Activated T-helper 2 cell treated with anti-CD3 and anti-CD28 coated beads, Interferon-gamma antibody, Interleukin-2, Interleukin-4, amounts not matched to agents 10 μg/mL and 5 μg/mL and 100 μg/mL, durations not matched to agents 14 hours and 24 hours and 36 hours (primary cell): Measurements from ENCODE around the gene SMURF1. TPM values are rescaled to one million over a fixed set of nuclear protein-coding genes. Genes with fewer than 3 reads are reported as not detected.

ENCODE experiments used
- DNase-seq: peaks from one replicate; pipeline ENCODE4 v3.0.0; 2021; ENCODE audit warnings: low spot score
- H3K27ac Mint-ChIP-seq: one replicate; pipeline ENCODE4 v1.8.0; 2021; ENCODE audit warnings: mixed read lengths
- H3K27me3 Mint-ChIP-seq: one replicate; pipeline ENCODE4 v1.8.0; 2021; ENCODE audit warnings: low read depth, mixed read lengths
- H3K36me3 Mint-ChIP-seq: one replicate; pipeline ENCODE4 v1.8.0; 2021; ENCODE audit warnings: low read depth, mixed read lengths
- H3K4me1 Mint-ChIP-seq: one replicate; pipeline ENCODE4 v1.8.0; 2021; ENCODE audit warnings: low read depth, mixed read lengths
- H3K4me3 Mint-ChIP-seq: one replicate; pipeline ENCODE4 v1.8.0; 2021; ENCODE audit warnings: low read depth, mild to moderate bottlenecking, moderate library complexity, mixed read lengths
- H3K9me3 Mint-ChIP-seq: one replicate; pipeline ENCODE4 v1.8.0; 2021; ENCODE audit warnings: mixed read lengths
- intact Hi-C: fragments of 100-400 bp; cut with micrococcal nuclease; formaldehyde crosslinking; loops from one replicate; pipeline ENCODE4 v1.15.1; 2023
- total RNA-seq: library from RNA; stranded (reverse); gene quantifications from 2 replicates; pipeline ENCODE4 v1.2.3, GENCODE V29; 2022

Gene SMURF1
- total RNA-seq: 12.4 and 13.5 TPM in 2 replicates

DNA sequence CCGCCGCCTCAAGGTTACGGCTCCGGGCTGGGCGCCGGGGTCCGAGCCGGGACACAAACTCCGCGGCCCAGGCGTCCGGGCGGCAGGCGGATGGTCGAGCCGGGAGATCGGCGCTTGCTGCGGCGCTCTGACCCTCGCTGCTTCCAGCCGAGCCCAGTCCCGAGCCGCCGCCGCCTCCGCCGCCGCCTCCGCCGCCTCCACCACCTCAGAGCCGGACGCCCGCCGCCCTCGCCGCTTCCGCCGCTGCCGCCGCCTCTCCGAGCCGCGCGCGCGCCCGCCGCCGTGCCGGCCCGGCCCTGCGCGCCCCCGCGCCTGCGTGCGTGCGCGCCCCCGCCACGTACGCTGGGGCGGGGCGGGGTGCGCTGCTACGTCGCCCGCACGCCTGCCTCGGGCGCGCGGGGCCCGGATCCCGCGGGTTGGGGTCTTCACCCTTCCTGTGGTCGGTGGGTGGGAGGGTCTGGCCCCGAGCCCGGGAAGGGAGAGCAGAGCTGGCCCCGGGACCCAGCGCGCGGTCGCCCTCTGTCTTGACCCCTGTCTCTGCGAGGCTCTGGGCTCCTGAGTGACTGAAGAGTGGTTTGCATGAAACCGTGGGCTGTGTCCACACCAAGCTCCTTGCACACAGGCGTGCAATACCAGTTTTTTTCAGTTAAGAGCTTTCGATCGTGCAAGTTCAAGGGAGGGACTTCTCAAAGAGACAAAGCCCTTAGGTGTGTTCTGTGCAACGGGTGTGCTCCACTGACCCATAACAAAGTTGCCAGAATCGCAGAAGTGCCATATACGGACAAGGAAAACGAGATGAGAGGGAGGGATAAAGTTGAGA lies at the start of gene SMURF1:
TSS of gene SMURF1 (minus strand) at position 256 of the 820 bp plus-strand sequence. CDS start 328 bp downstream, outside the sequence.
- intact Hi-C loops: loop anchor here (2.0 to 5.0 kb wide), 2 partner anchors 41 to 183 kb away; partner anchors contain the start of gene ARPC1A
- no peaks in the 10 kb centered on the region for H3K27me3 Mint-ChIP-seq

DNA sequence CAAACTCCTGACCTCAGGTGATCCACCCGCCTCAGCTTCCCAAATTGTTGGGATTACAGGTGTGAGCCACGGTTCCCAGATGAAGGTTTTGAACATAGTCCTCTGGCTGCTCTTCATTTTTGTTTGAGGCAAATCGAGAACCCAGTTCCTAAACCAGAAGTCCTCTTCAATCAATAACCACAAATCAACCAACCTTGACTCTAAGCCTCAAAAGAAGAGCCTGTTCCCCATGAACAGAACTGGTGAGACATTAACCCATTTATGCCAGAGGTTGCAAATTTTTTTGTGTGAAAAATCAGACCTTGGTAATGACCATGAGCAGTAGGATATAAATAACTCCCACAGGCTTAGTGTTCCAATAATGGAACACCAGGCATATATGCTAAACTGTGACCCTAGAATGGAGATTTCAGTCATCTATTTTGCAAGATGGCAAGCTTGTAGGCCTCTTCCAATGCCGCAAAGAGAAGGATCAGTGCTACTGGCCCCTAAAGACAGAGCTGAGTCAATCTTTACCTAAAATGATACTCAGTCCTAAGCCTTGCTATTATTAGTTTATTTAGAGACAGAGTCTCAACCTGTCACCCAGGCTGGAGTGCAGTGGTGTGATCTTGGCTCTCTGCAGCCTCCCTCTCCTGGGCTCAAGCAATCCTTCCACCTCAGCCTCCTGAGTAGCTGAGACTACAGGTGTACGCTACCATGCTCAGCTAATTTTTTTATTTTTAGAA lies 48.1 kb upstream of the SMURF1 start:
- no peak overlapping the region for H3K27ac Mint-ChIP-seq
- no peak for DNase-seq
- no peaks in the 10 kb centered on the region for H3K36me3 Mint-ChIP-seq
- peaks cover 3% of the 10 kb centered on the region for H3K27me3 Mint-ChIP-seq
- peaks cover 5% of the 10 kb centered on the region for H3K9me3 Mint-ChIP-seq
- no peak overlapping the region for H3K4me3 Mint-ChIP-seq
- no peaks in the 10 kb centered on the region for H3K4me1 Mint-ChIP-seq
- intact Hi-C loops: no loop called here

More for the DNA sequence above, at the start of gene SMURF1:
- H3K4me1 Mint-ChIP-seq: peaks cover 28% of the 10 kb centered on the region
- H3K27ac Mint-ChIP-seq: peak within 1 kb of the TSS; percentile 83
- peak; percentile 72 for DNase-seq
- peak within 1 kb of the TSS; percentile 83 for H3K4me3 Mint-ChIP-seq
- H3K9me3 Mint-ChIP-seq: no peaks in the 10 kb centered on the region
- peaks cover 5% of the 10 kb centered on the region for H3K36me3 Mint-ChIP-seq

- H3K4me3 Mint-ChIP-seq: no peak overlapping the region
- H3K36me3 Mint-ChIP-seq: no peaks in the 10 kb centered on the region
- H3K4me1 Mint-ChIP-seq: no peaks in the 10 kb centered on the region
- peaks cover 3% of the 10 kb centered on the region for H3K27me3 Mint-ChIP-seq
- H3K27ac Mint-ChIP-seq: no peak overlapping the region
- H3K9me3 Mint-ChIP-seq: no peaks in the 10 kb centered on the region
- no peak for DNase-seq
- intact Hi-C loops: no loop called here
Observed at GRCh38 chr7:99190359-99191009, 46.6 kb upstream of the SMURF1 start.

- intact Hi-C loops: no loop called here
- H3K9me3 Mint-ChIP-seq: no peaks in the 10 kb centered on the region
- H3K27ac Mint-ChIP-seq: no peak overlapping the region
- peaks cover 3% of the 10 kb centered on the region for H3K27me3 Mint-ChIP-seq
- H3K4me3 Mint-ChIP-seq: no peak overlapping the region
- no peak for DNase-seq
- H3K36me3 Mint-ChIP-seq: no peaks in the 10 kb centered on the region
- H3K4me1 Mint-ChIP-seq: no peaks in the 10 kb centered on the region
Observed at GRCh38 chr7:99189222-99189621, 45.3 kb upstream of the SMURF1 start.

DNA sequence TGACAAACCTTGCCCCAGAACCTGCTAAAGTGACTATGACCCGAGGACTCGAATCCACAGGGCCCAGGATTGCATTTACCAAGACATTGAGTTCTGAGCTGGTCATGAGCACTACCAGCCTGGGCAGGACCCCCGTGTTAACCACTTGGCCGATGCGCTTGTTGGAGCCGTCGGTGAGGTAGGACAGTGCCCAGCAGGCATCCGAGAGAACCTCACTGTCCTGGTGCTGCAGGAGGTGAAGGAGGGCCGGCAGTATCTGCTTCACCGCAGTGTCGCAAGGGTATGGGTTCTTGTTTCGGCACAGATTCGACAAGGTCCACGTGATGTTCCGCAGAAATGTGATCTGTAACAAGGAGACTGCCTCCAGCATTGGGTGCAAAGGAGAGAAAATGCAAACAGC lies 44.3 kb upstream of the SMURF1 start:
- no peaks in the 10 kb centered on the region for H3K9me3 Mint-ChIP-seq
- intact Hi-C loops: no loop called here
- H3K4me3 Mint-ChIP-seq: no peak overlapping the region
- H3K27me3 Mint-ChIP-seq: peaks cover 3% of the 10 kb centered on the region
- H3K27ac Mint-ChIP-seq: no peak overlapping the region
- H3K36me3 Mint-ChIP-seq: no peaks in the 10 kb centered on the region
- H3K4me1 Mint-ChIP-seq: no peaks in the 10 kb centered on the region
- no peak for DNase-seq

GRCh38 chr7:99184532-99185218 lies 40.8 kb upstream of the SMURF1 start:
- no peaks in the 10 kb centered on the region for H3K4me1 Mint-ChIP-seq
- intact Hi-C loops: no loop called here
- no peaks in the 10 kb centered on the region for H3K9me3 Mint-ChIP-seq
- no peaks in the 10 kb centered on the region for H3K36me3 Mint-ChIP-seq
- H3K4me3 Mint-ChIP-seq: no peak overlapping the region
- no peak overlapping the region for H3K27ac Mint-ChIP-seq
- DNase-seq: no peak
- peaks cover 3% of the 10 kb centered on the region for H3K27me3 Mint-ChIP-seq

- Mint-ChIP-seq H3K27me3 (no peaks in the 10 kb centered on the region), H3K27ac (no peak overlapping the region), H3K4me1 (no peaks in the 10 kb centered on the region), H3K36me3 (no peaks in the 10 kb centered on the region), H3K4me3 (no peak overlapping the region), H3K9me3 (no peaks in the 10 kb centered on the region)
- DNase-seq: no peak
- intact Hi-C loops: no loop called here
Observed at GRCh38 chr7:99180067-99180650, 36.3 kb upstream of the SMURF1 start.

- Mint-ChIP-seq H3K27me3 (peaks cover 2% of the 10 kb centered on the region), H3K4me1 (no peaks in the 10 kb centered on the region), H3K4me3 (no peak overlapping the region), H3K9me3 (no peaks in the 10 kb centered on the region), H3K27ac (no peak overlapping the region), H3K36me3 (no peaks in the 10 kb centered on the region)
- intact Hi-C loops: no loop called here
- no peak for DNase-seq
Observed at GRCh38 chr7:99177165-99177564, 33.3 kb upstream of the SMURF1 start.

DNA sequence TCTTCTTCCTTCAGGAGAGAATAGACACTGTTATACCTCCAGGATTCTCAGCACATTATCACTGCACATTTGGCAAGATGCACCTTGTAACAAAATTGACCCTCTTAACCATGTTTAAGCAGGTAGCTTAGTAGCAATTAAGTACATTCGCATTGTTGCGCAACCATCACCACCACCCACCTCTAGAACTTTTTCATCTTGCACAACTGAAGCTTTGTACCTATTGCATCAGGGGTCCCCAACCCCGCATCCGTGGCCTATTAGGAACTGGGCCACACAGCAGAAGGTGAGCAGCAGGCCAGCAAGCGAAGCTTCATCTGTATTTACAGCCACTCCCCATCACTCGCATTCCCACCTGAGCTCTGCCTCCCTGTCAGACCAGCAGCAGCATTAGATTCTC lies 29.9 kb upstream of the SMURF1 start:
- Mint-ChIP-seq H3K4me3 (no peak overlapping the region), H3K27ac (no peak overlapping the region), H3K4me1 (no peaks in the 10 kb centered on the region), H3K27me3 (peaks cover 2% of the 10 kb centered on the region), H3K9me3 (no peaks in the 10 kb centered on the region), H3K36me3 (no peaks in the 10 kb centered on the region)
- intact Hi-C loops: no loop called here
- DNase-seq: no peak

DNA sequence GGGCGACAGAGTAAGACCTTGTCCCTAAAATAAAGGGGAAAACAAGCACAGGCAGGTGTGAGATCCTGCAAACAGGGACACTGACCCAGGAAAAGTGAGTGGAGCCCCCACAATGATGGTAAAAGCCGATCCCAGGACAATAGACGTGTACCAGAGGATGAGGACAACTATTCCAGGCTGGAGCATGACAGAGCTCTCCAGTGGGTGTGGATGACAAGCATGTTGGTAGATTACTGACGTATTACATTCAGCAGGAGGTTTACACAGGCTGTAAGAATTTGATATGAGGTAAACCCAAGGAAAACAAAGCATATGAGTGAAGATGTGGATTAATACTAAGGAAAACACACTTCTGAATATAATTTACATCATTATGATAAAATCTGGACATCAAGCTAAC lies 27.8 kb upstream of the SMURF1 start:
- no peaks in the 10 kb centered on the region for H3K36me3 Mint-ChIP-seq
- no peak overlapping the region for H3K27ac Mint-ChIP-seq
- no peaks in the 10 kb centered on the region for H3K9me3 Mint-ChIP-seq
- peaks cover 2% of the 10 kb centered on the region for H3K27me3 Mint-ChIP-seq
- H3K4me3 Mint-ChIP-seq: no peak overlapping the region
- no peaks in the 10 kb centered on the region for H3K4me1 Mint-ChIP-seq
- DNase-seq: no peak
- intact Hi-C loops: no loop called here

DNA sequence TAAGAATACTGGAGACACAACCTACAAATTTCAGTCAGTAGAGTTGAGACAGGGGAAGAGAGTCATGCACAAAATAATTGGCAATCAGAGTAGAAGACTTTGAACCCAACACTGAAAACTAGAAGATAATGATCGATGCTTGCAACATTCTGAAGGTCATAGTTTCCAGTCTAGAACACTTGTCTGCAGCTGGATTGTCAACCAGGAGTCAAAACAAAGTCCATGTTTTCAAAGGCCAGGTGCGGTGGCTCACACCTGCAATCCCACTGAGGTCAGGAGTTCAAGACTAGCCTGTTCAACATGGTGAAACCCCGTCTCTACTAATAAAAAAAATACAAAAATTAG lies 26.8 kb upstream of the SMURF1 start:
- H3K27me3 Mint-ChIP-seq: peaks cover 2% of the 10 kb centered on the region
- intact Hi-C loops: no loop called here

DNA sequence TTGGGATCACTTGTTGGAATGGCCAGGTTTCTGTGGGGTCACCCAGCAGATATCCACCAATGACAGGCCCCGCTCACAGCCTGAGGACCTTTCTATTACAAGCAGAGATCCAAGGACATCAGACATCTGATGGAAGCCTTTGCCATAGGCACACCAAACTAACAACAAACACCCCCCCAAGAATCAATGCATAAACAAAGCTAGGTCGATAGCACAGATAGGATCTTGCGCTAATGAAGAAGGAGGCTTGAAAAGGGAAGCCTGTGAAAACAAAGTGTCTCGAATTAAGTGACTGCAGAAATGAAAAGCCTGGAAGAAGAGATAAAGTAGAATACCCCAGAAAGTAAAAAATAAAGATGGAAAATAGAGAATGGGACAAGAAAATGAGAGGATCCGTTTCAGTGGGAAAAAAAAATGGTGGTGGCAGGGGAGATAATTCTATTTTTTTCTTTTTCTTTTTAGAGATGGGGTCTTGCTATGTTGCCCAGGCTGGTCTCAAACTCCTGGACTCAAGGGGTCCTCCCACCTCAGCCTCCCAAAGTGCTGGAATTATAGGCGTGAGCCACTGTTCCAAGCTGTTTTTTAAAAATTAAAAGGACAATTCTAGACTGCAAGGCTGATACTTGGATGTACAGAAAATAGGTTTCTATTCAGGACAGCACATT lies 26.3 kb upstream of the SMURF1 start:
- intact Hi-C loops: no loop called here
- Mint-ChIP-seq H3K9me3 (no peaks in the 10 kb centered on the region), H3K4me3 (no peak overlapping the region)

More for the DNA sequence above, 26.8 kb upstream of the SMURF1 start:
- Mint-ChIP-seq H3K4me1 (no peaks in the 10 kb centered on the region), H3K36me3 (no peaks in the 10 kb centered on the region), H3K27ac (no peak overlapping the region), H3K9me3 (no peaks in the 10 kb centered on the region), H3K4me3 (no peak overlapping the region)
- no peak for DNase-seq

More for the DNA sequence above, 26.3 kb upstream of the SMURF1 start:
- peaks cover 2% of the 10 kb centered on the region for H3K27me3 Mint-ChIP-seq
- H3K4me1 Mint-ChIP-seq: no peaks in the 10 kb centered on the region
- no peak for DNase-seq
- H3K36me3 Mint-ChIP-seq: no peaks in the 10 kb centered on the region
- H3K27ac Mint-ChIP-seq: no peak overlapping the region
